Small intestine (tissue), 7 donors: ENCODE data around the gene STYXL2. TPM values are rescaled to one million over a fixed set of nuclear protein-coding genes. Genes with fewer than 3 reads are reported as not detected.
A peak's percentile ranks its signal among the peaks of the same experiment; 100 is the strongest.

Source experiments
- DNase-seq, 2 donors: peaks; one replicate each; pipeline versions ENCODE4 v3.0.0 to v3.0.0-alpha.2; 2013
- FAIRE-seq: peaks from 2 replicates; lab custom pipeline; 2012; peaks lifted over from hg19 to GRCh38; lab: Jason Lieb, UNC
- H3K27ac ChIP-seq, 3 donors: one replicate each; pipeline ENCODE4 v1.5.1; 2013; ENCODE audit warnings: low read length in 2 of 3, mild to moderate bottlenecking in 2 of 3, control low read depth in 1 of 3, inconsistent platforms in 1 of 3, low read depth in 1 of 3, moderate library complexity in 1 of 3
- H3K27me3 ChIP-seq, 3 donors: one replicate each; pipeline ENCODE4 v1.6.1; 2013; ENCODE audit warnings: low read length in 3 of 3, inconsistent platforms in 1 of 3; ENCODE audit not compliant: control insufficient read depth in 3 of 3, insufficient read depth in 3 of 3
- H3K36me3 ChIP-seq, 3 donors: one replicate each; pipeline ENCODE4 v1.6.1; 2013; ENCODE audit warnings: low read length in 3 of 3, inconsistent platforms in 1 of 3, low read depth in 1 of 3, mild to moderate bottlenecking in 1 of 3, moderate library complexity in 1 of 3; ENCODE audit not compliant: control insufficient read depth in 3 of 3, insufficient read depth in 2 of 3
- H3K4me1 ChIP-seq, 3 donors: one replicate each; pipeline ENCODE4 v1.6.1; 2013; ENCODE audit warnings: low read length in 2 of 3, inconsistent platforms in 1 of 3, low read depth in 1 of 3, mild to moderate bottlenecking in 1 of 3, moderate library complexity in 1 of 3; ENCODE audit not compliant: control insufficient read depth in 3 of 3, insufficient read depth in 2 of 3
- H3K4me3 ChIP-seq, 3 donors: one replicate each; pipeline ENCODE4 v1.5.1; 2013; ENCODE audit warnings: low read length in 3 of 3, control low read depth in 1 of 3, inconsistent platforms in 1 of 3, low read depth in 1 of 3, mild to moderate bottlenecking in 1 of 3, moderate library complexity in 1 of 3
- H3K9me3 ChIP-seq, 2 donors: one replicate each; pipeline ENCODE4 v1.6.1; 2013; ENCODE audit warnings: low read depth in 1 of 2, low read length in 1 of 2; ENCODE audit not compliant: control insufficient read depth in 2 of 2, insufficient read depth in 1 of 2
- WGBS, 3 donors: extraction: QIAGEN DNeasy Blood & Tissue Kit; methylation state at CpG; one replicate each; pipeline ENCODE4 v1.1.7; 2013; 5-methylcytosine and 5-hydroxymethylcytosine counted together
- polyA plus RNA-seq, 4 donors: library from polyadenylated mRNA; stranded (reverse) in 3 of 4; unstranded in 1 of 4; fragments of 200-250 nt in 3 of 4; fragments of 120-200 nt in 1 of 4; gene quantifications; one replicate each; pipeline versions ENCODE4 v1.2.1 to v1.2.3, GENCODE V29; 2013
- donor health status: healthy with polysubstance abuse.
- donor health status: control.
- donor health status: control.
- donor health status: Bipolar disorder and iron deficiency.
- donor health status: healthy.

Gene STYXL2
- polyA plus RNA-seq, 4 donors = 0.07 to 0.32 (median 0.27) TPM; not detected in 1

- Histone ChIP-seq H3K27me3 (peaks cover 0 to 2% (median 0%) of the 10 kb centered on the region in 3 donors), H3K36me3 (peaks cover 0 to 4% (median 0%) of the 10 kb centered on the region in 3 donors), H3K9me3 (peaks cover 0 to under 1% of the 10 kb centered on the region in 2 donors), H3K4me3 (no peak overlapping the region), H3K27ac (no peak overlapping the region), H3K4me1 (peaks cover 0 to 28% (median 0%) of the 10 kb centered on the region in 3 donors)
- FAIRE-seq (no peak), DNase-seq (no peak)
- 79 to 91% (median 89%) methylated on average over 1 of the region's 1 CpG for WGBS, 3 donors
Observed at GRCh38 chr1:167092653-167093052, 1.2 kb upstream of the STYXL2 start.

DNA sequence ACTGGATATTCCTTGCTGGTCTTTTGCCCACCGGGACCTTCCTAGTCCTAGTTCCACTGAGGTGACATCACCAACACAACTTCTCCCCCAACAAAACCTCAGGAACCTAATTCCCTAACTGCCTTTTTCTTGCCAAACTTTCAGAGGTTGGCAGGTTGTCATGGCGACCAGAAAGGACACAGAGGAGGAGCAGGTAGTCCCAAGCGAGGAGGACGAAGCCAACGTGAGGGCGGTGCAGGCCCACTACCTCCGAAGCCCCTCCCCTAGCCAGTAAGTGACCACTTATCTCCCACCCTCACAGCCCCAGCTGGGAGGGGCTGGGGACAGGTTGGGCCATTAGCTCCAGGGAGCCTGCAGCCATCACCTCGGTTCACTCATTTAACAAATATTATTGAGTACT, 815 bp downstream of the STYXL2 start:
- FAIRE-seq (no peak), DNase-seq (no peak)
- Histone ChIP-seq H3K4me1 (peaks cover 0 to 13% (median 0%) of the 10 kb centered on the region in 3 donors), H3K27me3 (peaks cover 0 to 2% (median 0%) of the 10 kb centered on the region in 3 donors), H3K4me3 (no peak overlapping the region), H3K9me3 (peaks cover 0 to 5% of the 10 kb centered on the region in 2 donors), H3K36me3 (no peaks in the 10 kb centered on the region), H3K27ac (no peak overlapping the region)
- 85 to 95% (median 90%) methylated on average over 8 of the region's 8 CpGs for WGBS, 3 donors

DNA sequence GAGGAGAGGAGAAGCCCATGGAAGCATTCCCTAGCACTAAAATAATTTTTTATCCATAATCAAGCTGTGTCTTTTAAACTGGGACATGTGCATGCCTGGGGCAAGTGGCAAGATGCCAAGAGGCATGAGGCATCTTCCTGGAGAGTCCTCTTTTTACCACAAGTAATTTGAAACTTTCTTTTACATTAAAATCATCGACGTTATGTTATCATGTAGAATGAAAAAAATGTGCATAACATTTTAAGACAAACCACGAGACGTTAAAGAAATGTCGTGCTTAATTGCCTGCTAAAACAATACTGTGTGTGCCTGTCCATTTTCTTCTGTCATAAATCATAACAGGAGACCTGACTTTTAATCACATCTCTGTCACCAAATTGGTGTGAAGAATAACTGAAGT, 1.5 kb downstream of the STYXL2 start:
- Histone ChIP-seq H3K4me1 (peaks cover 0 to 8% (median 0%) of the 10 kb centered on the region in 3 donors), H3K27ac (no peak overlapping the region), H3K27me3 (peaks cover 0 to 2% (median 0%) of the 10 kb centered on the region in 3 donors), H3K4me3 (no peak overlapping the region), H3K9me3 (peaks cover 0 to 5% of the 10 kb centered on the region in 2 donors), H3K36me3 (no peaks in the 10 kb centered on the region)
- WGBS, 3 donors = 50 to 80% (median 70%) methylated on average over 5 of the region's 5 CpGs
- FAIRE-seq = no peak
- no peak for DNase-seq

GRCh38 chr1:167099851-167100250, 6.0 kb downstream of the STYXL2 start:
- Histone ChIP-seq H3K36me3 (no peaks in the 10 kb centered on the region), H3K27ac (no peak overlapping the region), H3K9me3 (peaks cover 0 to 5% of the 10 kb centered on the region in 2 donors), H3K4me3 (no peak overlapping the region), H3K27me3 (peaks cover 0 to 2% (median 0%) of the 10 kb centered on the region in 3 donors), H3K4me1 (no peaks in the 10 kb centered on the region)
- no peak for FAIRE-seq
- WGBS, 3 donors = 71 to 95% (median 89%) methylated on average over 1 of the region's 1 CpG
- DNase-seq = no peak

GRCh38 chr1:167100730-167101129, 6.9 kb downstream of the STYXL2 start:
- DNase-seq (peak in 1 of 2 donors; percentile 55), FAIRE-seq (no peak)
- Histone ChIP-seq H3K27me3 (no peaks in the 10 kb centered on the region), H3K9me3 (peaks cover 0 to 5% of the 10 kb centered on the region in 2 donors), H3K4me1 (peaks cover 0 to 2% (median 2%) of the 10 kb centered on the region in 3 donors), H3K36me3 (no peaks in the 10 kb centered on the region), H3K27ac (no peak overlapping the region), H3K4me3 (no peak overlapping the region)
- 57 to 81% (median 75%) methylated on average over 2 of the region's 2 CpGs for WGBS, 3 donors

DNA sequence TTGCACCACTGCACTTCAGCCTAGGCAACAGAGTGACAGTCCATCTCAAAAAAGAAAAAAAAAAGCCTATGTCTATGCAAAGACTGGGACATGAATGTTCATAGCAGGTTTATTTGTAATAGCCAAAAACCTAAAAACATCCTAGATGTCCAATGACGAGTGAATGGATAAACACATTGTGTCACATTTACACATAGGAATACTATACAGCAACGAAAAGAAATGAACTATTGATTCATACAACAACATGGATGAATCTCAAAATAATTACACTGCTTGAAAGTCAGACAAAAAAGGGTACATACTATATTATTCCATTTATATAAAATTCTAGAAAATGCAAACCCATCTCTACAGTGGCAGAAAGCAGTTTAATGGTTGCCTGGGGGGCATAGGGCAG, 7.9 kb downstream of the STYXL2 start:
- H3K36me3 ChIP-seq = no peaks in the 10 kb centered on the region
- WGBS, 3 donors = 90 to 97% (median 96%) methylated on average over 2 of the region's 2 CpGs
- FAIRE-seq = no peak

GRCh38 chr1:167102906-167103573, 9.2 kb downstream of the STYXL2 start:
- FAIRE-seq = no peak
- Histone ChIP-seq H3K9me3 (peaks cover 0 to under 1% of the 10 kb centered on the region in 2 donors), H3K27me3 (no peaks in the 10 kb centered on the region), H3K36me3 (no peaks in the 10 kb centered on the region), H3K4me1 (peaks cover 0 to 9% (median 2%) of the 10 kb centered on the region in 3 donors), H3K4me3 (no peak overlapping the region), H3K27ac (no peak overlapping the region)
- no peak for DNase-seq
- 79 to 84% (median 84%) methylated on average over 5 of the region's 5 CpGs for WGBS, 3 donors

More for the DNA sequence above, 7.9 kb downstream of the STYXL2 start:
- Histone ChIP-seq H3K9me3 (peaks cover 0 to 5% of the 10 kb centered on the region in 2 donors), H3K27ac (no peak overlapping the region), H3K27me3 (no peaks in the 10 kb centered on the region), H3K4me1 (peaks cover 0 to 7% (median 2%) of the 10 kb centered on the region in 3 donors), H3K4me3 (no peak overlapping the region)
- DNase-seq = no peak

- Histone ChIP-seq H3K27ac (no peak overlapping the region), H3K36me3 (no peaks in the 10 kb centered on the region), H3K9me3 (no peaks in the 10 kb centered on the region), H3K4me1 (peaks cover 0 to 14% (median 2%) of the 10 kb centered on the region in 3 donors), H3K4me3 (no peak overlapping the region), H3K27me3 (no peaks in the 10 kb centered on the region)
- DNase-seq (no peak), FAIRE-seq (no peak)
- WGBS, 3 donors = 64 to 88% (median 70%) methylated on average over 6 of the region's 6 CpGs
Observed at GRCh38 chr1:167104256-167104633, 10.4 kb downstream of the STYXL2 start.
